ENCODE data around the gene HLA-DRA.

HLA-DRA gene

DNA sequence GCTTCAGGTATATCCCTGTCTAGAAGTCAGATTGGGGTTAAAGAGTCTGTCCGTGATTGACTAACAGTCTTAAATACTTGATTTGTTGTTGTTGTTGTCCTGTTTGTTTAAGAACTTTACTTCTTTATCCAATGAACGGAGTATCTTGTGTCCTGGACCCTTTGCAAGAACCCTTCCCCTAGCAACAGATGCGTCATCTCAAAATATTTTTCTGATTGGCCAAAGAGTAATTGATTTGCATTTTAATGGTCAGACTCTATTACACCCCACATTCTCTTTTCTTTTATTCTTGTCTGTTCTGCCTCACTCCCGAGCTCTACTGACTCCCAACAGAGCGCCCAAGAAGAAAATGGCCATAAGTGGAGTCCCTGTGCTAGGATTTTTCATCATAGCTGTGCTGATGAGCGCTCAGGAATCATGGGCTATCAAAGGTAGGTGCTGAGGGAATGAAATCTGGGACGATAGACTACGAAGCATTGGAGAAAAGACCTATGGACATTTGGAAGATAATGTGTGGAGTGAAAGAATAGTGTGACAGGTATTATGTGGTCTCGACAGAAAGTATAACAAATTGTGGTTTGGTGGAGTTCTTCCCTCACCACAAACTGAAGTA is at the start of gene HLA-DRA:
HLA-DRA (plus strand) TSS at position 286 of the 613 bp plus-strand sequence; CDS start at position 350, 64 bp downstream.
- DNase-seq (no peak), ATAC-seq (peak; percentile 65)

GRCh38 chr6:32391505-32391904 is 48.2 kb upstream of the HLA-DRA start:
- no peak for DNase-seq

DNA sequence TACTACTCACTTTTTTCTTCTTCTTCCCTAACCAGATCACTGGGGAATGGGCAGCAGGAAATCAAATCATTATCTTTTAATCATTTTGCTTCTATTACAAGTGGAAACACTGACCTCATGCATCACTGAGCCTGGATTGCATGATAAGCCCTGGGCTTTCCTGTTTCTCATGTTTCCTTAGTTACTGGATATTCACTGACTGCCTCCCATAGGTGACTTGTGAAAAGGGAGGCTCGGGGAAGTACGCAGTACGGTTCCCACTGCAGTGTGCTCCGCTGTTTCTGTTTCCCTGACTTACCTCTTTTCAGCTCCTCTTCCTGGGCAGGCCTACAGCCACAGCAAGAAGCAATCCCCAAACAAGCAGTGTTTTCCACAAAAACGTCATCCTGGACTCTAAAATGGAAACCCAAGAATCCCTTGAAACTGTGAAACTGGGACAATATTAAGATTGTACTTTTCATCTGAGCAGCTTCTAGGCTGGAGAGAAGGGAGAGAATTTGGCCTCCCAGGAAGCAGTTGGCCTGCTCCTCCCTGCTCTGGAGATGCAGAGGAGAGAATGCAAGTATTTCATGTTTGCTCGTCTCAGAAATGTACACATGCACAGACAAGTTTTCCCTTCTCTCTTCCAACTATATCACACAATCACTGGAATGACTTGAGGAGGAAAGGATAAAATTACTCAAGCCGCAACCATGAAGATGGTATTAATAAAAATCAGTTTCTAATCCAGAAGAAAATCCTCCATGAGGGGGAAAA is 45.8 kb upstream of the HLA-DRA start:
- DNase-seq: no peak
- ATAC-seq: no peak

More at GRCh38 chr6:32391505-32391904, 48.2 kb upstream of the HLA-DRA start:
- ATAC-seq: no peak

DNA sequence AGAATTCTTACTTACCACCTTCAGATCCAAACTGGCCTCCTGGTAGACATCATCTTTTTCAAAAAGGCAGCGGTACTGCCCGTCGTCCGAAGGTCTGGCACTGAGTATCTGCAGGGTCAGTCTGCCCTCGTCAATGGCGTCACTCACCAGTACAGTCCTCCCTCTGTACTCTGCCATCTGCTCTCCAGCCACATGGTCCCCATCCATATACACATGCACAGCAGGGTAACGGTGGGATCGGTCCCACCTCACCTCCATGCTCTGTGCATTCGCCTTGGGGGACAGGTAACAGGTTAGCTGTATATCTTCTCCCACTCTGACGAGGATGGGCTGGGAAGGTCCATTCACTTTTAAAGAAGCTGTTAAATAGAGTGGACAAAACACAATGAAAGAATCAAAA is 43.7 kb upstream of the HLA-DRA start:
- ATAC-seq (no peak), DNase-seq (no peak)

DNA sequence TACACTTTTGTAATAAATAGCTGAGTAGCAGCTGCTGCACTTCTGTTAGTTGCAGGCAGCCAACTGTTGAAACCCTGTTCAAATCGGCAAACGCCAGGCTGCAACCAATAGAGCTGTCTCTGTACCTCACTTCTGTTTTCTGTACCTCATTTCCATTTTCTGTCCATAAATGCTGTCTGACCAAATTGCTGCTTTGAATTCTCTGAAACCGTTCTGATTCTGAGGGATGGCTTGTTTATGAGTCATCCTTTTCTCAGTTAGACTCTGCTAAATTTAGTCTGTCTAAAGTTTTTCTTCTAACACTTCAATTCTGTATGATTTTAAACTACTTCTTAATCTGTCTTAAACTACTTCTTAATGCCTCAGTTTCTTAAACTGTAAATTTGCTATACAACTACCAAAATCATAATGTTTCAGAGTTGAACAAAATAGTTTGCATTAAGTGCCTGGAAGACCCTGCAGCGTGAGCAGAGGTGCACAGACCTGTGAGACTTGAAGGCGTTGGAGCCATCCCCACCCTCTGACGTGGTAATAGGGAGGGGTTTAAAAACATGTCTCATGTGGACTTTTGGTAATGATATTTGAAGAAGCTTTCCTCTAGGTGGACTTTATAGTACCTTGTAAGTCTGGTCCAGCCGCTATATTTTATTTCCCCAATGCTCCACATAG is 42.3 kb upstream of the HLA-DRA start:
- DNase-seq (no peak), ATAC-seq (no peak)

DNA sequence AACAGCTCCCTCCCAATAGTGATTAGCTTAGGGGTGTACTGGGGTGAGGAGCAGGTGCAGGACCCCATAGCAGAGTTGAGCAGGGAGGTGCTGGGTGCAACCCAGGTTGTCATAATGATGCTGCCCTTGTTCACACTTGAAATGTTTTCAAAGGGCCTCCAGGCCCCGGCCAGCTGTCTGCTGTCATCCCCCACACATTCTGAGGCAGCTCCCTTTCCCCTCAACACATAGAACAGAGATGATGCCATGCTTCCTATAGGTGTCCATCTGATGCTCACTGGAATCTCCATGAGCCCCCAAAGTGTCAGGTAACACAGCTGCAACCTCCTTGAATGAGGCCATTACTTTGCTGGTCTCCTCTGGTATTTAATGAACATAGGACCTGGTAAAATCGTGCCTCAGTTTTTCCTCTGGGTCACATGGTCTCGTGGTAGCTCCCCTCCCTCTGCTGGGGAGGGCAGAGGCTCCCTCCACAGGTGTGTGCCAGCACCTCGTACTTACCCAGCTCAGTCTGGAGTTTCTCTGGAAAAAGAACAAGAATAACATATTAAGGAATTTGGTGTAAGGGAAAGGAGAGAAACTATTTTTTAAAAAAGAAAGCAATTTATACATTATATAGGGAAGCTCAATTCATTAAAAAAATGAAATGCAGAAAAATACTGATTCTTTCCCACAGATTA is 38.3 kb upstream of the HLA-DRA start:
- ATAC-seq (no peak), DNase-seq (no peak)

- DNase-seq (no peak), ATAC-seq (no peak)
These were observed 36.9 kb upstream of the HLA-DRA start for GRCh38 chr6:32402812-32403211.

DNA sequence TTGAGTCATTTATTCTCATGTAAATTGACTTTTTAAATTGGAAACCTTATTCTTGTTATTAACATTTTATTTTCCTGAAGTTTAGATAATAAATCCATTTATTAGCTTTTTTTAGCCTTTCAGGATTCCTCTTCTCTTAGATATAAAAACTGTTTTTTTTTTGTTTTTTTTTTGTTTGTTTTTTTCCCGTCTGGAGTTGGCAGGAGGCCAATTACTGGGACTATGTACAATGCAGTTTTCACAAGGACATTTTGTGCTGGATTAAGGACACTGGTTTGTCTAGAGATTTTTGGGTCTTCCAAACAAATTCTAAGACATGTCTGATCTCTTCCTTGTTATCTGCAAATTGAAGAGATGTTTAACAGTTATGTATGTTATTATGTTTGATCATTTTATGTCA is 34.0 kb upstream of the HLA-DRA start:
- ATAC-seq (no peak), DNase-seq (no peak)

GRCh38 chr6:32406197-32406596 is 33.5 kb upstream of the HLA-DRA start:
- DNase-seq (no peak), ATAC-seq (no peak)

- DNase-seq (no peak), ATAC-seq (no peak)
These were observed 32.8 kb upstream of the HLA-DRA start, which contains the start of gene BTNL2 for GRCh38 chr6:32406857-32407256. BTNL2 (minus strand) TSS chr6:32407181; CDS start chr6:32407123, 58 bp downstream.

GRCh38 chr6:32410906-32411305 is 28.8 kb upstream of the HLA-DRA start:
- DNase-seq (no peak), ATAC-seq (no peak)

GRCh38 chr6:32411566-32412327 is 27.9 kb upstream of the HLA-DRA start:
- no peak for DNase-seq
- no peak for ATAC-seq

DNA sequence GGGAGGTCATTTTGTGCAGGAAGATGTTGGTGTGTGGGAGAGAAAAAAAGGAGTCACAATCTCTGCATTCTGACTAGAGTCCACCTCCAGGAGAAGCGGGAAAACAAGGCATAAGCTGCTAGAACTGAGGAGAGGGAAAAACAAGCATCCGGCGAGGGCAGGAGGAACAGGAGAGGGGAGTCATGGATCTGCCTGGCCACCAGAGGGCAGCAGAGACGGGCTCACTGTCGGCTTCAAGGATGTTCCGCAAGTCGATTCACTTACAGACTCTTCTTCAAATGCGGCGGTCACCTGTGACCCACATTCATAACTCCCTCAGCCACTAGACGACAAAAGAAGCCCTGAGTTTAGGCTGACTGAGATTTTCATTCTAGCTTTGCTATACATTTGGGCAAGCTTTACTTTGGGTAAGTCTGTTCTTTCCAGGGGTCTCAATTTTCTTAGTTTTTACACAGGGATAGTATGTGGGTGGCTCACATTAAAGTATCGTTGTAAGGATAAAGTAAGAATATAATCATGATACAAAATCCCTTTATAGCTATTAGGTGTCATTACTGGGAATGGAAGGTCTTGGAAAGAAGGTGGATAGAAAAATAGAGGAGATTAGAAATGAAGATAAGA is 26.1 kb upstream of the HLA-DRA start:
- ATAC-seq: peak; percentile 84
- peak; percentile 88 for DNase-seq

DNA sequence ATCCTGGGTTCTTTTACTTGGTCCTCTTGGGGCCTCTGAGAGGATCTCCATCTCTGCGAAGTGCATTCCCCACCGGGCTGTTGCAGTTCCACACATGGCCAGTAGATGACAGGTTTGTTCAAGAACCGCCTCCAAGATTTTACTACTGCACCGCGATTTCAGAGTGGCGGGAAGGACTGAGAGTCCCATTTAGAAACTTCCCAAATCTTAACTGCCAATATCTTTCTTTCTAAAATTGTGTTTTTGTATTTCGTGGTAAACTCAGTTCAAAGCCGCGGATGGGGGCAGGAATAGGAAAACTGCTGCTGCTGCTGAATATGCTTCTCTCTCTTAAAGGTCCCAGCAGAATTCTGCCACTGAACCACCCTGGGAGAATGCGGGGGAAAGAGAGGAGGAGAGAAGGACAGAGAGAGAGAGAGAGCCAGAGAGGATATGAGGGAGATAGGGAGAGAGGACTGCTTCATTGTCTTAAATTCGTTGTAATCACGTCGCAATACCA is 24.1 kb upstream of the HLA-DRA start:
- ATAC-seq: peak; percentile 74
- DNase-seq: peak; percentile 82

DNA sequence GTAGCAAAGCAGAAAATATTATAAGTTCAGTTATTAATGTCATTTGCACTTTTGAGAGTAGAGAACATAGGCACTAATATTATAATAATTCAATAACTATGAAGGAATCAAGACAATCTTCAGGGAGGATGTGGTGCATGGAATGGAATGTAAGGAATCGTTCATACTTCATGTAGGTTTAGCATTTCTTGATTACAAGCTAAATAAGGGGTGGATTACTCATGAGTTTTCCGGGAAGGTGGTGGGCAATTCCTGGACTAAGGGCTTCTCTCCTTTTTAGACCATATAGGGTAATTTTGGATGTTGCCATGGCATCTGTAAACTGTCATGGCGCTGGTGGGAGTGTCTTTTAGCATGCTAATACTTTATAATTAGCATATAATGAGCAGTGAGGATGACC is 23.7 kb upstream of the HLA-DRA start:
- ATAC-seq (no peak), DNase-seq (no peak)

DNA sequence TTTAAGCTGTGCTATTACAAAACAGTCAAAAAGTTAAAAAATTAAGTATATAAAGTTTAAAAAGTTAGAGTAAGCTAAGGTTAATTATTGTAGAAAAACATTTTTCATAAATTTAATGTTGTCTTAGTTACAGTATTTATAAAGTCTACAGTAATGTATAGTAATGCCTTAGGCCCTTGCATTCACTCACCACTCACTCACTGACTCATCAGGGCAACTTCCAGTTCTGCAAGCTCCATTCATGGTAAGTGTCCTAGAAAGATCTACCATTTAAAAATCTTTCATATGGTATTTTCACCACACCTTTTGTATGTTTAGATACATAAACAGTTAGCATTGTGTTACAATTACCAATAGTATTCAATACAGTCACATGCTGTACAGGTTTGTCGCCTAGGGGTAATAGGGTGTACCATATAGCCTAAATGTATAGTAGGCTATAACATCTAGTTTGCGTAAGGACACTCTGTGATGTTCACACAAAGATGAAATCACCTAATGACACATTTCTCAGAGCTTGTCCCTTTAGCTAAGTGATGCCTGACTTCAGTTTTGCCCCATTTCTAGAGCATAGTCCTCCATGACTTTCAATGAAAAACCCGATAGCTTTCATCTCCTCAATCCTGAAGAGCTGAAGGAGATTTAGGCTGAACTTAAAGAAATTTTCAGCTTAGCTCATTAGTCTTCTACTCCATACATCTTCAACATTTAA is 14.9 kb upstream of the HLA-DRA start:
- ATAC-seq (no peak), DNase-seq (no peak)

DNA sequence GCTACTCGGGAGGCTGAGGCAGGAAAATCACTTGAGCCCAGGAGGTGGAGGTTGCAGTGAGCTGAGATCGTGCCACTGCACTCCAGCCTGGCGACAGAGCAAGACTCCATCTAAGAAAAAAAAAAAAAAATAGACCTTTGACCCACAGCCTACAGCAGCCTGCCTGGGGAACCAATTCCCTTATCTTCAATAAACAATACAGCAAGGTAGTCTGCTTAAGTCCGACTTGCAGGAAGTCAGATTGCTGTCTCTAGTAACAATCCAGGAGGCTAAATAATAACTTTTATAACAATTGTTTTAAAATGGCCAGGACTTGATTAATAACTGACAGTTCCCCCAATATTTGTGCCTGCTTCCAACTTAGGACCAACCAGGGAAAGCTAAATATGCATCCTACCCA is 13.3 kb upstream of the HLA-DRA start:
- ATAC-seq (no peak), DNase-seq (no peak)

DNA sequence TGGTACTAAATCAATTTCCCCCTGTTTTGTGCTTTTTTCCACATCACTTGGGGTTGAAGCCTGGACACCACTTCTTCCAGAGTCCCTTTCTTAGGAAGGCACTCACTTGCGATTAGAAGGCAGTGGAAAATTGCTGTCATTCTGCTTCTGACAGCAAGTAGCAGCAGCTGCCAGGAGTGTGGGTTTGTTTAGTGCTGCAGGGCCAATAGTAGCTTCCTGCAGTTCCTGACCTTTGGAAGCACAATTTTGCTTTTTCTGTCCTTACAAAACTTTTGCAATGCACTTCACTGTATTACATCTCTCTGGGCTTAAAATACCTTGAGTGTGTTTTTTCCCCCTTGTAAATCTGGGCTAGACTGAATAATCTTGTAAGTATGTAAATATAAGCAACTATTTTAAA is 12.5 kb upstream of the HLA-DRA start:
- ATAC-seq (no peak), DNase-seq (no peak)

DNA sequence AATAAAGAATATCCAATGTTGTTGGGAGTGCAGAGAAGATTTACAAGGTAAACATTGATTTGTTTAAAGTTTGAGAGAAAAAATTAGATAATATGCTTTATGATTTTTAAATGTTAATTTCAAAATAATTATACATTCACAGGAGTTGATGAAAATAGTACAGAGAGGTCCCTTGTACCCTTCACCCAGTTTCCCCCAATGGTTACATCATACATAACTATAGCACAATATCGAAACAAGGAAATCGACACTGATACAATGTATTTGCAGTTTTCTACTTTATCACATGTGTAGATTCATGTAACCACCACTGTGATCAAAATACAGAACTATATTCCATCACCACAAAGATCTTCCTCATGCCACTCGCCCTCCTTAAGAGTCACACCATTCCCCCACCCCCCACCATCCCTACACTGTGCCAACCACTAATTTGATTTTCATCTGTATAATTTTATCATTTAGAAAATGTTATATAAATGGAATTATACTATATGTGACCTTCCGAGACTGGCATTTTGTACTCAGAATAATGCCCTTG is 11.7 kb upstream of the HLA-DRA start:
- no peak for DNase-seq

GRCh38 chr6:32430179-32430578 is 9.5 kb upstream of the HLA-DRA start:
- no peak for ATAC-seq
- no peak for DNase-seq

More for the DNA sequence above, 11.7 kb upstream of the HLA-DRA start:
- no peak for ATAC-seq
